HUDEP-2 (cell line): ENCODE measurements around the gene AKAP14.
"Not testable (repeated sequence)": the region's sequence is repeated elsewhere in the genome, so short reads cannot be mapped to it uniquely, and the experiment has no call there.

Experiments used
- DNase-seq, 76 experiments: peaks; one replicate each; lab custom pipeline; 2025; ENCODE audit not compliant: unreplicated experiment in 76 of 76; lab: John Stamatoyannopoulos, UW

Gene AKAP14

DNA sequence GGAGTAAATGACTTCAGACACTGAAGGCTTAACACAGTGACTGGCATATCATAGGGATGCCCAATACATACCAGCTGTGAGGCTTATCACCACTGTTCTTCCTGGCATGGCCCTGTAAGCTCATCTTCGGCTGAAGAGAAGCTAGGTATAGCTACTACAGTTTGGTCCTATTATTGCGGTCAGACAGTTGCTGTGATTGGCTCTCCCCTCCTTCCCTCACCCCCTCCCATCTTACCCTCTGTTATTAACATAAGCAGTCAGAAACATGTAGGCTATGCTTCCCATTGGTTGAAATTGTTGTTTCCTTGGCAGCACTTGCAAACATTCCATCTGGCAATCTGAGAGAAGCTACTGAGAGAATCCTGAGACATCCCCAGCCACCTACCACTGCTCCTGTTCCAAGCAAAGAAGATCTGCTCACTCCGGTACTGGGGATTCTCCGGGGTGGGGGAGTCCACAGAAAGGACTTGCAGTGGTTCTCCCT, at the start of gene AKAP14:
AKAP14 (plus strand) TSS at position 51 of the 484 bp plus-strand sequence. CDS start 7,331 bp downstream, outside the sequence.
- no peak for DNase-seq

DNA sequence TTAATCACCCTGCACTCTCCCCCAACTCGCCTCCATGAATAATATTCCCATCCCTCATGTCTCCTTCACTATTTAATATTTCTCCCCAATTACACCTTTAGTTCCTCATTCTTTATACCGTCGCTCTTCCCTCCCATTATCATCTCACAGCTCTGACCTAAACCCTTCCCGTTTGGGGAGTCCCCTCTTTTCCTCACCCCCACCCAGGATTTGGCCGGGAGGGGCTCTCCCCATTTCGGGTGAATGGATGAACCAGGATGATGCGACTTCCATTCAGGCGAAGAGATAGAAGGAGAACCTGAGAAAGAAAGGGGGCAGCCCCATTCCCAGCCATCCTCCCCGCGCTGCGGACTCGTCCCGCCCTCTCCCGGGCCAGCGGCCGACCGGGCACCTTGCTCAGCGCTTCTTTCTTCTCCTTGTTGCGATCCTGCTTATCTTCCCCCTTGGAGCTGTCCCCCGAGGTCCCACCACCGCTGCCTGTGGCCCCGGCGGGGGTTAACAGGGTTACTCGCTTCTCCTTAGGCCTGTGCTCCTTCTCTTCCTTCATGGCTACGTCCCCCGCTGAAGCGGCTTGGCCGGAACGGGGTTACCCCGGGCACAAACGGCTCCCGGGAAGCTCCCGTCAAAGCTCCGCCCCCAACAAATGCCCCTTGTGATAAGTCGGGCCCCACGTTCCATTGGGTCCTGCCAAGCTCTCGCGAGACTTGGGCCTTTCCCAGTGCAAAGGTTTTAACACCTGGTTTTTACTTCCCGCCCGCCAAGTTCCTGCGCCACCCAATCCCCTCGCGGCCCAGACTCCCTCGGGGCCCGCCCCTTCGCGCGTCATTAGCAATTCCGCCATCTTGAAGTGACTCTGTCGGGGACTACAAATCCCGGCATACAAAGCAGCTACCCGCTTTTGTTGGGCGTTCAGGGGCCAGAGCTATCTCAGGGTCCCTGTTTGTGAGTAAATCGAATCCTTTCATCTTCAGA, 43.0 kb upstream of the AKAP14 start, which contains the start of gene UPF3B:
UPF3B (minus strand) TSS at position 582 of the 972 bp plus-strand sequence; CDS start at position 547, 35 bp downstream.
- DNase-seq, result peak; percentile 1 to 96 (median 90)

DNA sequence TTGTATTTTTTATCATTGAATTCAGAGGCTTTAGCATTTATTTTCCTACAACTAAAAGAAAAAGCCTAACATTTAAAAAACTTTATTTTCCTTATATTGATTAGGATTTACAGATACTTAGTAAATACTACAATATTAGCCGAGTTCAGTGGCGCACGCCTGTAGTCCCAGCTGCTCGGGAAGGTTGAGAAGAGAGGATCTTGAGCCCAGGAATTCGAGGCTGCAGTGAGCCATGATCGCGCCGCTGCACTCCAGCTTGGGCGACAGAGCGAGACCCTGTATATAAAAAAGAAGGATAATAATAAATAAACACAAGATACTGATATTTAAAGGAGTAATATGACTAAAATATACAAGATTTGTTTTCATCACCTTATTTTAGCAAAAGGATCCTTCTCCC, 42.2 kb upstream of the AKAP14 start:
- no peak for DNase-seq

DNA sequence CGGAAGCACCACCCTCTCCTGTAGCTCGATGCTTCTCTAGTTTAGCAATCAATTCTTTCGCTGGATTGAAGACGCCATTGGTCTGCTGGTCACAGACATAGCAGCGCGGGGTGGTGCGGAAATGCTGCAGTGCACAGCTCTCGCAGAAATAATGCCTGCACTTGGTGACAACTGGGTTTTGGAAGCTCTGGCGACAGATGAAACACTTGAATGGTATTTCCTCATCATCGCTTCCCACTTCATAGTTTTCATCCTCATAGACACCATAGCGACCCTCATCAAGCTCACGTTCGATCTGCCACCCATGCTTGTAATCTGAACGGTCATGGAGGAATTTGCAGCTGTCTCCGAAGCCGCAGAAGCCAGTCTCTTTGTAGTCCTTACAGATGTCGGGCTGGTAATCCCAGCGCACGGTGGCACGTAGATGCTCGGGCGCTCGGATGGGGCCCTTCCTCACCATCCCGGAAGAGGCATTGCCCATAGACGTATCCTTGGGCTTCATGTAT, 25.0 kb upstream of the AKAP14 start:
- peak in 8 of 76 experiments; percentile 0 to 25 (median 2) for DNase-seq

- peak in 4 of 76 experiments; percentile 19 to 24 (median 20) for DNase-seq
These were observed 24.5 kb upstream of the AKAP14 start for GRCh38 chrX:119871245-119871598.

DNA sequence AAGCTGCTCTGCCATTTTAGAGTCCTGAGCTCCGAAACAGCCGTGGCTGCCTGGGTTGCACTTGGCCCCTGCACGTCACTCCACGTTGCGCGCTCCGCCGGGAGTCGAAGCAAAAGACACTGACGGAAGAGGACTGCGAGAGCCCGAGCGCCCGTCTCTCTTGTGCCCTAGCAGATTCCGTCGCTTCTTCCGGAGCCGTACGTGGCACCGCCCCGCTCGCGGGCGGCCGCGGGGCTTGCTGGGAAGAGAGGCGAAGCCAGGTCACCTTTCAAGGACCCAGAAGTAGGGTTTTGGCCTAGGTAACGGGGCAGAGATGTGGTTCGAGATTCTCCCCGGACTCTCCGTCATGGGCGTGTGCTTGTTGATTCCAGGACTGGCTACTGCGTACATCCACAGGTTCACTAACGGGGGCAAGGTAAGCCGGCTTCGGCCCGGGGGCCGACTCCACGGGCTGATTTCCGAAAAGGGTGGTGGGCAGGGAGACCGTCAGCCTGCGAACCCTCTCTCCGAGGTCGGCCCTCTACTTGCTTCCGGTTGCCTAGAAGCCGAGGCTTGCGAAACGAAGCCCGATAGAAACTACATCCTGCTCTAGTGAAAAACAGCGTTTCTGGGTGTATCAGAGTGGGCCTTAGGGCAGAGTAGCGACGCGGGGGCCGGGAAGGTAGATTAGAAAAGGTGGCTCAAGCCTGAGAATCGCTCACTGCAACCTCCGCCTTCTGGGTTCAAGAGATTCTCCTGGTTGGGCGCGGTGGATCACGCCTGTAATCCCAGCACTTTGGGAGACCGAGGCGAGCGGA, 23.9 kb upstream of the AKAP14 start, which contains the start of the genes NDUFA1 and RNF113A:
NDUFA1 (plus strand) TSS at position 234 of the 797 bp plus-strand sequence; CDS start at position 314, 80 bp downstream.
RNF113A (minus strand) TSS at position 135 of the 797 bp plus-strand sequence; CDS start at position 15, 120 bp downstream.
- peak in 75 of 76 experiments; percentile 2 to 83 (median 65) for DNase-seq

GRCh38 chrX:119878740-119879139, 17.0 kb upstream of the AKAP14 start:
- DNase-seq, result no peak

GRCh38 chrX:119880076-119880475, 15.6 kb upstream of the AKAP14 start:
- DNase-seq, result no peak

- DNase-seq, result peak in 28 of 76 experiments; percentile 0 to 43 (median 3)
These were observed 14.9 kb upstream of the AKAP14 start for GRCh38 chrX:119880552-119881437.

DNA sequence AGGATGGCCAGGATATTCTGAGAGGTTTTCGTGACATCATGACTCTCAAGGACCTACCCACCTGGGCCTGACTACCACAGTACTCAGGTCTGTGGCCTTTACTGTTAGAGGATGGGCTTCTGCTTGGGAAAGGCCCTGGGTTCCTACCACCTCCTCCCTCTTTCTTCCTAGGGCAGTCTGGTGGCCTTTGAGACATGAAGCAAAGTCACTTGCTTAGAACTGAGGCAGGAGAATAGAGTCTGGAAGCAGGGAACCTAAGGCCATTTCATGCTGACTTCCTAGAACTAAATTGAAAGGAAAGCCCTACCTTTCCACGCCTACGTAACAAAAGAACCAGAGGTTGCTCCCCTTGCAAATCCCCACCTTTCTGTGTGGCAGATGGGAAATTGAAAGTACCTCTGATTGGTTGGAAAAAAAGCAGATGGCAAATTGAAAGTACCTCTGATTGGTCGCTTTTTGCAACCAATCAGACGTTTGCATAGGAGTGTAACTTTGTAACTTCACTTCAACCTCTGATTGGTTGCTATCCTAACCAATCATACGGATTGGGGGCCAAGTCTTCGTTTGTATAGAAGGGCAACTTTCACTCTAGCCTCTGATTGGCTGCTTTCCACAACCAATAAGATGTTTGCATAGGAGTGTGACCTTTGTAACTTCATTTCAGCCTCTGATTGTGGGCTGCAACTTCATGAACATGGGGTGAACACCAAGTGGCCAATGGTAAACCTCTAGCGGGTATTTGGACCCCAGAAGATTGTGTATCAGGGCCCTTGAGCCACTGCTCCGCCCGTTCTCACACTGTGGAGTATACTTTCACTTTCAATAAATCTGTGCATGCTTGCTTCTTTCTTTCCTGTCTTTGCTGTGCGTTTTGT, 9.9 kb upstream of the AKAP14 start:
- peak in 3 of 76 experiments; percentile 0 to 10 (median 2) for DNase-seq

DNA sequence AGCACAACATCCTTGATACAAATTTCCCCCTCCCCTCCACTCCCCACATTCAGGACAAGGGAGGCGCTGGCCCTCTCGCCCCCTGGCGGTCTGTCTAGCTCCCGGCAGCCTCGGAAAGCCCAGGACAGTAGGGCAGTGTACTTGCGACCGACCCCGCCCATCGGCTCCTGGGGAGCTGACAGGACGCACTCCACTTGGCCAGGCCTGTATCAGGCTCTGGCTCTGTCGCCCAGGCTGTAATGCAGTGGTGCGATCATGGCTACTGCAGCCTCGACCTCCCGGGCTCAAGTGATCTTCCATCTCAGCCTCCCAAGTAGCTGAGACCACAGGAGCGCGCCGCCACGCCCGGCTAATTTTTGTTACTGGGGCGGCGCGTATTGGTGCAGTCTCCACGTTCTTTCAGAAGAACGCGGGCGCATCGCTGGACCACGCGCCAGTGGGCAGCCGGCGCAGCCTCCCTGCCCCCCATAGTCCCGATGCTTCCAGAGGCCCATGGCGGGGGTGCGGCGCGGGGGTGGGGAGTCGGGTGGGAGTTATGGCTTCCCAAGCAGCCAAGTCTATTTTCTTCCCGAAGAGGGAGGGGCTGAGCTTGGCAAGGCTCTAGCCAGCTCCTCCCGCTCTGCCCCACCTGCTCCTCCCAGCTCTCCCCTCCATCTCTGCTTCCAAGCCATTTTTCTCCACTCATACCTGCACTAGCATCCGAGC, 7.8 kb upstream of the AKAP14 start:
- peak in 63 of 76 experiments; percentile 0 to 64 (median 31) for DNase-seq

DNA sequence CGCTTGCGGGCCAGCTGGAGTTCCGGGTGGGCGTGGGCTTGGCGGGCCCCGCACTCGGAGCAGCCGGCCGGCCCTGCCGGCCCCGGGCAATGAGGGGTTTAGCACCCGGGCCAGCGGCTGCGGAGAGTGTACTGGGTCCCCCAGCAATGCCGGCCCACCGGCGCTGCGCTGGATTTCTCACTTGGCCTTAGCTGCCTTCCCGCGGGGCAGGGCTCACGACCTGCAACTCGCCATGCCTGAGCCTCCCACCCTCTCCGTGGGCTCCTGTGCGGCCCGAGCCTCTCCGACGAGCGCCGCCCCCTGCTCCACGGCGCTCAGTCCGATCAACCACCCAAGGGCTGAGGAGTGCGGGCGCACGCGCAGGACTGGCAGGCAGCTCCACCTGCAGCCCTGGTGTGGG, 5.1 kb upstream of the AKAP14 start:
- not testable (repeated sequence) for DNase-seq

DNA sequence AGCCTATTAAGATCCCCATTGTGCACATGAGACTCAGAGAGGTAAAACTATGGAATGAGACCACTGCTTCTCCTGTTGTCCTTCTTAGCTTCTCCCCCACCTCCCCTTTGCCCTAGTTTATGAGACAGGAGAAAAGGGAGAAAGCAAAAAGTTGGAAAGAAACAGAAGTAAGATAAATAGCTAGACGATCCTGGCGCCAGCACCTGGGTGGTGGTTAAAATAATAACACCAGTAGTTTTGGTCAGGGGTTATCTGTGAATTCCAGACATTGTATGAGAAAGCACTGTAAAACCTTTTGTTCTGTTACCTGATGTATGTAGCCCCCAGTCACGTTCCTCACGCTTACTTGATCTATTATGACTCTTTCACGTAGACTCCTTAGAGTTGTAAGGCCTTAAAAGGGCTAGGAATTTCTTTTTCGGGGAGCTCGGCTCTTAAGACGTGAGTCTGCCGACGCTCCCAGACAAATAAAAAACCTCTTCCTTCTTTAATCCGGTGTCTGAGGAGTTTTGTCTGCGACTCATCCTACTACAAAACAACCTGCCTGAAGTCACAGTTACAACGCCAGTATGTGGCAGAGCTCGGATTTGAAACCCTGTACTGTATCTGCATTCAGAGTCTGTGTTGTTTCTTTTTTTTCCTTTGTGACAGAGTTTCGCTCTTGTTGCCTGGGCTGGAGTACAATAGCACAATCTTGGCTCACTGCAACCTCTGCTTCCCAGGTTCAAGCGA, 3.6 kb upstream of the AKAP14 start:
- DNase-seq, result not testable (repeated sequence)

DNA sequence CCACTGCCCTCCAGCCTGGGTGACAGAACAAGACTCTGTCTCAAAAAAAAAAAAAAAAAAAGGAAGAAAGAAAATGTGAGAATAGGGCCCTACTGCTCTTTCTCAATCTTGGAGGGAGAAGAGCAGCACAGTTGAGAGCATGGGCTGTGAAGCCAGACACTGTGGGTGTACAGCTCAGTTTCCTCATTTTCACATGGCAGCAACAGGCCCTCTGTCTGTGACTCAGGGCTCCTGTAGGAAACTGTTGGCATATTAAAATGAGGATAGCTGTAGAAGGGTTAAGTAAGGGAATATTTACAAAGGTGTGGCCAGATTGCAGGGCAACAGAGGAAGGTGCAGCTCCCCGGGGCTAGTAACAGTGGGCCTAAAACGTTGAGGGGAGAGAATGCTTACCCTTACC, 3.4 kb downstream of the AKAP14 start:
- no peak for DNase-seq

GRCh38 chrX:119900976-119901375, 5.3 kb downstream of the AKAP14 start:
- DNase-seq, result no peak

DNA sequence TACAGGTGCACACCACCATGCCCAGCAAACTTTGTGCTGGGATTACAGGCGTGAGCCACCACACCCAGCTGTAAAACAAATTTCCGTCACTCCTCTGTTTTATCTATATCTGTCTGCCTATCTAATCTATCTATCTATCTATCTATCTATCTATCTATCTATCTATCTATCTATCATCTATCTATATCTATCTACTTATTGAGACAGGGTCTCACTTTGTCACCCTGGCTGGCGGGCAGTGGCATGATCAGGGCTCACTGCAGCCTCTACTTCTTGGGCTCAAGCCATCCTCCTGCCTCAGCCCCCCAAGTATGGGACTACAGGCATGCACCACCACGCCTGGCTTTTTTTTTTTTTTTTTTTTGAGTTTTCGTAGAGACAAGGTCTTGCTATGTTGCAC, 20.6 kb downstream of the AKAP14 start:
- DNase-seq, result no peak

GRCh38 chrX:119917877-119918276, 22.2 kb downstream of the AKAP14 start:
- DNase-seq, result no peak
